Measurements from ENCODE around the gene KIF22.

GRCh38 chr16:29807426-29808218 is 17.1 kb downstream of the KIF22 start:
- TF ChIP-seq, protein P1, sequence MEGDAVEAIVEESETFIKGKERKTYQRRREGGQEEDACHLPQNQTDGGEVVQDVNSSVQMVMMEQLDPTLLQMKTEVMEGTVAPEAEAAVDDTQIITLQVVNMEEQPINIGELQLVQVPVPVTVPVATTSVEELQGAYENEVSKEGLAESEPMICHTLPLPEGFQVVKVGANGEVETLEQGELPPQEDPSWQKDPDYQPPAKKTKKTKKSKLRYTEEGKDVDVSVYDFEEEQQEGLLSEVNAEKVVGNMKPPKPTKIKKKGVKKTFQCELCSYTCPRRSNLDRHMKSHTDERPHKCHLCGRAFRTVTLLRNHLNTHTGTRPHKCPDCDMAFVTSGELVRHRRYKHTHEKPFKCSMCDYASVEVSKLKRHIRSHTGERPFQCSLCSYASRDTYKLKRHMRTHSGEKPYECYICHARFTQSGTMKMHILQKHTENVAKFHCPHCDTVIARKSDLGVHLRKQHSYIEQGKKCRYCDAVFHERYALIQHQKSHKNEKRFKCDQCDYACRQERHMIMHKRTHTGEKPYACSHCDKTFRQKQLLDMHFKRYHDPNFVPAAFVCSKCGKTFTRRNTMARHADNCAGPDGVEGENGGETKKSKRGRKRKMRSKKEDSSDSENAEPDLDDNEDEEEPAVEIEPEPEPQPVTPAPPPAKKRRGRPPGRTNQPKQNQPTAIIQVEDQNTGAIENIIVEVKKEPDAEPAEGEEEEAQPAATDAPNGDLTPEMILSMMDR (conservative IDR thresholded peaks at IDR 0.05; ENCODE audit: low read depth, low read length), result peak; percentile 47; the same call in 1 of the 2 replicates
- TF ChIP-seq EZH2 (IDR thresholded peaks at IDR 0.05; ENCODE audit: low read length, unreplicated experiment), result no peak

All from PC-3 (cell line).